Epithelial cell of proximal tubule (primary cell): Measurements from ENCODE around the gene DDX42. TPM values are rescaled to one million over a fixed set of nuclear protein-coding genes. Genes with fewer than 3 reads are reported as not detected.

ENCODE experiments used
- DNase-seq: peaks from one replicate; pipeline ENCODE4 v3.0.0-alpha.2; 2011; ENCODE audit warnings: low read depth
- H3K4me3 ChIP-seq: 2 replicates; pipeline ENCODE4 v1.5.1; 2011; ENCODE audit warnings: low read depth, mild to moderate bottlenecking, low read length
- CTCF ChIP-seq: conservative IDR thresholded peaks from 2 replicates; pipeline ENCODE4 v1.5.1; 2012; ENCODE audit warnings: low read depth, mild to moderate bottlenecking, low read length
- total RNA-seq: library from RNA; depleted of rRNA; stranded (reverse); fragments of >200 nt; gene quantifications from 2 replicates; pipeline ENCODE4 v1.2.3, GENCODE V29; 2015

DDX42 gene
- total RNA-seq, 1 donor from 2014 or later, result 44.6 TPM

DNA sequence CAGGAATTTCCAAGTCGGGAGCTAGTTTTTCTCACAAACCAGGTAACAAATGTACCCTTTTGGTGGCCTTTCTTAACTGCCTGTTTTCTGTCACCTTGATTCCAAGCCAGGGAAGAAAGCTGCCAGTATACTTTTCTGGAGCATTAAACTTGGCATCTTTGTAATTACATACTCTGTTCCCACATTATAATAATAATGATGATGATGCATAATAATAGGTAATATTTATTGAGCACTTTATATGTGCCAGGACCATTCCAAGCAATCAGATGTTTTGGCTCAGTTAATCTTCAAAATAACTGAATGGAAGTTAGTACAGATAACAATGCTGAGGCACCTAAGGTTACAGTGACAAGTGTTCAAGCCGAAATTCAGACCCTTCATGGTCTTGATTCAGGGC, 42.2 kb downstream of the DDX42 start:
- DNase-seq, result no peak
- no peak overlapping the region for H3K4me3 ChIP-seq
- no peak for TF ChIP-seq CTCF

GRCh38 chr17:63816669-63817068, 42.7 kb downstream of the DDX42 start:
- TF ChIP-seq CTCF, result no peak
- no peak overlapping the region for H3K4me3 ChIP-seq
- DNase-seq, result no peak

GRCh38 chr17:63817736-63818385, 43.9 kb downstream of the DDX42 start:
- no peak for TF ChIP-seq CTCF
- no peak for DNase-seq
- no peak overlapping the region for H3K4me3 ChIP-seq

DNA sequence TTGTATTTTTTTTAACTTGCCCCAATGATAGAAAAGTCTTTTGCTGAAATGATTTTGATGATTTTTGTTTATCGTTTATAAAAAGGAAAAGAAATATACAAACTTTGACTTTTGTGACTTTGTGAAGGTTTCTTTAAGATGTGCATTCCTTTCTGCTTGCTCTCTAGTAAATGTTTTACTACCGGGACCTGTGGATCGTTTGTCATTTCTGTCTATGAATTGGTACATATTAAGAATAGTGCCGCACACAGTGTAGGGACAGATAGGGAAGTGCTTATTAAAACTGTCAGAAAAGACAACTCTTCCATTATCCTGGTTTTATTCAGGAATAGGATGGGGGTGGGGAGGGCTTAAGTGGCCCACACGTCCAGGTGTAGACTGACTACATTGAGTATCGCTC, 45.2 kb downstream of the DDX42 start:
- DNase-seq, result no peak
- no peak overlapping the region for H3K4me3 ChIP-seq
- TF ChIP-seq CTCF, result no peak

- TF ChIP-seq CTCF, result no peak
- H3K4me3 ChIP-seq, result no peak overlapping the region
- DNase-seq, result no peak
These were observed 45.9 kb downstream of the DDX42 start for GRCh38 chr17:63819585-63820537.

DNA sequence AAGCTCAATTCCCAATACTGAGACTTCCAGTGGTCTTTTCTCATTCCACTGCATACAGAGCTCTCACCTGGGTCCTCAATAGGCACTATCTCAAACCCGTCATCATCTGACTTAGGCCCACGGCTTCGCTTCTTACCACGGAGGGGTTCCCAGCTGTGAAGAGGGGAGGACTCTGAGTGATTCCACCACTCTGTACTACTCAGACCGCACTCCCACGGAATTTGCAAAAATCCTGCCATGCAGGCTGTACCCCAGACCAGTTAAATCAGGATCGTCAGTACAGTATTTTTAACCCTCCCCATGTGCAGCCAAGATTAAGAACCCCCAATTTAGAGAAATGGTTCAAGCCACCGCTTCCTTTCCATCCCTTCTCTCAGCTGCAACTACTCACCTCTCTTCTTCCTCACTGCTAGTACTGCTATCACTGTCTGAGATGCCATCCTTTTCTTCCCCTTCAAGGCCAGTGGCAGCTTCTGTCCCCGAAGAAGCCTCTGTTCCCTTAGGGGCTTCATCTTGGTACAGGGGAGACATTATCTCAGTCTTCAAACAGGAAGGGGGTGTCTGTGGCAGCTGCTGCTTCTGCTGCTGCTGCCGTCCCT, 47.1 kb downstream of the DDX42 start:
- no peak for DNase-seq
- TF ChIP-seq CTCF, result no peak
- no peak overlapping the region for H3K4me3 ChIP-seq
